ENCODE measurements around the gene CDH23.

GRCh38 chr10:71515531-71516172, 118.9 kb downstream of the CDH23 start:
- TF ChIP-seq ZNF70 (CRISPR knock-in tag; IDR thresholded peaks at IDR 0.05) = no peak
- TF ChIP-seq PPARA (CRISPR knock-in tag; IDR thresholded peaks at IDR 0.05; ENCODE audit: borderline replicate concordance) = no peak
- no peak for TF ChIP-seq GLIS3 (CRISPR knock-in tag; IDR thresholded peaks at IDR 0.05)
- no peak for TF ChIP-seq CSDC2 (CRISPR knock-in tag; IDR thresholded peaks at IDR 0.05)
